Measurements from ENCODE around the gene CUX1.

Gene CUX1

DNA sequence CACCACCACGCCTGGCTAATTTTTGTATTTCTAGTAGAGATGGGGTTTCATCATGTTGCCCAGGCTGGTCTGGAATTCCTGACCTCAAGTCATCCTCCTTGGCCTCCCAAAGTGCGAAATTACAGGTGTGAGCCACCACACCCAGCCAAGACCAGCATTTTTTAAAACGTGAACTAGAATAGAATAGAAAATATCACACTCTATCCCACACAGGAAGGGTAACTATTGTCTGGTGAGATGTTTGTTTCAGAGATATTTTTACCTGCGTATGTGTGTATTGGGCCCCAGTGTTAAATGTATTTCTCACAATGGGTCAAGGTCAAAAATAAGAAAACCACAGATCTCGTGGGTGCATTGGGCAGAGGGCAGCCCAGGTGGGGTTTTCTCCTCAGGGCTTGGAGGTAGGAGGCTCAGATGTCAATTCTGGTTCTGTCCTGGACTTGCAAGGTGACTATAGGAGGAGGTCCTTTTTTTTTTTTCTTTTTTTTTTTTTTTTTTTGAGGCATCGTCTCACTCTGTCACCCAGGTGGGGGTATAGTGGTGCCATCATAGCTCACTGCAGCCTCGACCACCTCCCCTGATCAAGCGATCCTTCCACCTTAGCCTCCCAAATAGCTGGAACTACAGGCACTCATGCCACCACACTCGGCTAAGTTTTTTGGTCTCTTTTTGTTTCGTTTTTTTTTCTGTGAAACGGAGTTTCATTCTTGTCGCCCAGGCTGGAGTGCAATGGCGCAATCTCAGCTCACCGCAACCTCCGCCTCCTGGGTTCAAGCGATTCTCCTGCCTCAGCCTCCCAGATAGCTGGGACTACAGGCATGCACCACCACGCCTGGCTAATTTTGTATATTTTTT lies 488.2 kb downstream of the CUX1 start:
- Histone ChIP-seq H3K36me3 (ENCODE audit: control insufficient read depth, low read length) (peaks cover 77% of the 10 kb centered on the region), H3F3A (ENCODE audit: control insufficient read depth, insufficient read depth) (peaks cover 32% of the 10 kb centered on the region), H3K9me2 (replicated peaks; ENCODE audit: control insufficient read depth, low read length) (no peaks in the 10 kb centered on the region), H3K4me2 (ENCODE audit: low read length) (peak overlapping the region; percentile 96), H3K79me2 (ENCODE audit: control insufficient read depth, low read length) (peaks cover 73% of the 10 kb centered on the region), H3K27me3 (ENCODE audit: control insufficient read depth, low read length) (no peaks in the 10 kb centered on the region), H3K9me3 (ENCODE audit: control insufficient read depth, insufficient read depth, low read length) (no peaks in the 10 kb centered on the region), H4K20me1 (ENCODE audit: control insufficient read depth, insufficient read depth, low read depth, low read length) (no peaks in the 10 kb centered on the region), H3K27ac (ENCODE audit: low read depth, low read length) (peak overlapping the region; percentile 94), H3K4me3 (ENCODE audit: low read length) (peak overlapping the region; percentile 73), H3K4me1 (ENCODE audit: control insufficient read depth, low read length) (peaks cover 90% of the 10 kb centered on the region)
- TF ChIP-seq EZH2phosphoT487 (IDR thresholded peaks at IDR 0.05; ENCODE audit: borderline replicate concordance, low read length): no peak
- TF ChIP-seq, protein P1, sequence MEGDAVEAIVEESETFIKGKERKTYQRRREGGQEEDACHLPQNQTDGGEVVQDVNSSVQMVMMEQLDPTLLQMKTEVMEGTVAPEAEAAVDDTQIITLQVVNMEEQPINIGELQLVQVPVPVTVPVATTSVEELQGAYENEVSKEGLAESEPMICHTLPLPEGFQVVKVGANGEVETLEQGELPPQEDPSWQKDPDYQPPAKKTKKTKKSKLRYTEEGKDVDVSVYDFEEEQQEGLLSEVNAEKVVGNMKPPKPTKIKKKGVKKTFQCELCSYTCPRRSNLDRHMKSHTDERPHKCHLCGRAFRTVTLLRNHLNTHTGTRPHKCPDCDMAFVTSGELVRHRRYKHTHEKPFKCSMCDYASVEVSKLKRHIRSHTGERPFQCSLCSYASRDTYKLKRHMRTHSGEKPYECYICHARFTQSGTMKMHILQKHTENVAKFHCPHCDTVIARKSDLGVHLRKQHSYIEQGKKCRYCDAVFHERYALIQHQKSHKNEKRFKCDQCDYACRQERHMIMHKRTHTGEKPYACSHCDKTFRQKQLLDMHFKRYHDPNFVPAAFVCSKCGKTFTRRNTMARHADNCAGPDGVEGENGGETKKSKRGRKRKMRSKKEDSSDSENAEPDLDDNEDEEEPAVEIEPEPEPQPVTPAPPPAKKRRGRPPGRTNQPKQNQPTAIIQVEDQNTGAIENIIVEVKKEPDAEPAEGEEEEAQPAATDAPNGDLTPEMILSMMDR (IDR thresholded peaks at IDR 0.05; ENCODE audit: low read depth, low read length, poor library complexity, severe bottlenecking): peak; percentile 4

DNA sequence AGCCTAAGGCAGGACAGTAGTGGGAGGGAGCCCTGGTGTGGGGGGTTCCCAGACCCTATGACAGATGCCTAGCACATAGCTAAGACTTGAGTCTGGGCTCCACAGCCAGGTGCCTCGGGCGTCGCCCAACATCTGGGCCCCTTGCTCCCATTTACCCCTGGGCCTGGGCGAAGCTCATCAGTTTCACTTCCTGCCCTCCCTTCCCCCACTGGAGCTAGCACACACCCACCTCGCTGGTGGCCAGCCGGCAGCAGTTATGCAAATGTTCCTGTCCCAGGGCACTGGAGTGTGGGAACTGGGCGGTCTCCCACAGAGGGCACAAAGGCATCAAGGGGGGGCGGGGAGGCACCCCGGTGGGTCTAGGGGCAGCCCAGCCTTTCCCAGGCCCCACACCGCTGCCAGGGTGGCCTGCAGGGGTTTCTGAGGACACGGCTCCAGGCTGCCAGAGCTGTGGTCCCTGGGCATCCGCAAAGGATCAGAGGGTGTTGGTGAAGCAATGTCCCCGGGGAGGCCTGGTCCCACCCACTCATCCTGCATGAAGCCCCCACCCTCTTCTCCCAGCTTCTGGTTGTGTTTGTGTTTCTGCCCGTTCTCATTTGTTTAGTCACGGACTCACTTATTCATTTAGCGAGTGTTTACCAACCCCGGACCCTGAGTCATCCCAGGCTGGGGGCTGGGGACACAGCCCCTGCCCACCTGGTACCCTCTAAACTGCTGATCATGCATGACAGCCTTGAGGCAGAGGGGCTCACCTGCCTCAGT lies 489.7 kb downstream of the CUX1 start:
- Histone ChIP-seq H3K4me1 (ENCODE audit: control insufficient read depth, low read length) (peaks cover 93% of the 10 kb centered on the region), H3K79me2 (ENCODE audit: control insufficient read depth, low read length) (peaks cover 68% of the 10 kb centered on the region), H3K9me3 (ENCODE audit: control insufficient read depth, insufficient read depth, low read length) (no peaks in the 10 kb centered on the region), H3F3A (ENCODE audit: control insufficient read depth, insufficient read depth) (peaks cover 32% of the 10 kb centered on the region), H3K9me2 (replicated peaks; ENCODE audit: control insufficient read depth, low read length) (no peaks in the 10 kb centered on the region), H3K4me2 (ENCODE audit: low read length) (peak overlapping the region; percentile 96), H3K27me3 (ENCODE audit: control insufficient read depth, low read length) (no peaks in the 10 kb centered on the region), H4K20me1 (ENCODE audit: control insufficient read depth, insufficient read depth, low read depth, low read length) (no peaks in the 10 kb centered on the region), H3K4me3 (ENCODE audit: low read length) (peak overlapping the region; percentile 73), H3K36me3 (ENCODE audit: control insufficient read depth, low read length) (peaks cover 80% of the 10 kb centered on the region), H3K27ac (ENCODE audit: low read depth, low read length) (peak overlapping the region; percentile 94)
- TF ChIP-seq, protein P1 (IDR thresholded peaks at IDR 0.05; ENCODE audit: low read depth, low read length, poor library complexity, severe bottlenecking): no peak
- no peak for TF ChIP-seq EZH2phosphoT487 (IDR thresholded peaks at IDR 0.05; ENCODE audit: borderline replicate concordance, low read length)

DNA sequence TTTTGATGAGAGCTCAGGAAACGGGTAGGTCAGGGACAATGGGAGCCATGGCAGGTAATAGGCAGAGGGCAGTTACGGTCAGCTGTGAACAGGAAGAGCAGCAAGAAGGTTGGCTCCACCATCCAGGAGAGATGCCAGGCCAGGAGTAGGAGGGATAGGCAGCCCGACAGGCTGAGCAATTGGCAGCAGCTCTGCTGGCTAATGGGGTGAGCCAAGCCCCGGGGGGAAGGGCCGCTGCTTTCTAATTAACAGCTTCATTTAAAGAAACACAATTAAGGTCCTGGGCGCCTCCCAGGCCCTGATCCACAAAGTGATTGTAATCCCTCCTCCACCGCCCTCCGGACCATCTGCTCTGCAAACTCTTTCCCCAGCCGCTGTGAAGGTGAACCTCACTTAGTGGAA lies 493.0 kb downstream of the CUX1 start:
- peaks cover 77% of the 10 kb centered on the region for H3K4me1 ChIP-seq (ENCODE audit: control insufficient read depth, low read length)
- H3K79me2 ChIP-seq (ENCODE audit: control insufficient read depth, low read length): peaks cover 51% of the 10 kb centered on the region
- no peaks in the 10 kb centered on the region for H3K9me3 ChIP-seq (ENCODE audit: control insufficient read depth, insufficient read depth, low read length)
- no peaks in the 10 kb centered on the region for H4K20me1 ChIP-seq (ENCODE audit: control insufficient read depth, insufficient read depth, low read depth, low read length)
- no peaks in the 10 kb centered on the region for H3K27me3 ChIP-seq (ENCODE audit: control insufficient read depth, low read length)
- H3F3A ChIP-seq (ENCODE audit: control insufficient read depth, insufficient read depth): peaks cover 25% of the 10 kb centered on the region
- H3K4me2 ChIP-seq (ENCODE audit: low read length): 0 out of 2 replicates have a peak overlapping the region, but pooled peaks have one; percentile 17
- H3K9me2 ChIP-seq (replicated peaks; ENCODE audit: control insufficient read depth, low read length): no peaks in the 10 kb centered on the region
- peaks cover 82% of the 10 kb centered on the region for H3K36me3 ChIP-seq (ENCODE audit: control insufficient read depth, low read length)
- TF ChIP-seq, protein P1 (IDR thresholded peaks at IDR 0.05; ENCODE audit: low read depth, low read length, poor library complexity, severe bottlenecking): no peak
- TF ChIP-seq EZH2phosphoT487 (IDR thresholded peaks at IDR 0.05; ENCODE audit: borderline replicate concordance, low read length): no peak
- no peak overlapping the region for H3K4me3 ChIP-seq (ENCODE audit: low read length)
- H3K27ac ChIP-seq (ENCODE audit: low read depth, low read length): peak overlapping the region; percentile 80
